Right renal cortex interstitium (tissue), 3 donors: ENCODE measurements around the gene PHLDA1. TPM values are rescaled to one million over a fixed set of nuclear protein-coding genes. Genes with fewer than 3 reads are reported as not detected.

Experiments
- DNase-seq, 3 donors: peaks; one replicate each; pipeline ENCODE4 v3.0.0-alpha.2; 2013; ENCODE audit warnings: low read depth in 3 of 3, low spot score in 2 of 3
- polyA plus RNA-seq, 3 donors: library from polyadenylated mRNA; unstranded; fragments of 120-200 nt; gene quantifications; one replicate each; pipeline ENCODE4 v1.2.1, GENCODE V29; 2013; ENCODE audit not compliant: insufficient read length in 3 of 3

Gene PHLDA1
- polyA plus RNA-seq, 3 donors: 33.9 to 37.7 (median 34.5) TPM

- DNase-seq: no peak
Observed at GRCh38 chr12:76020731-76021672, 10.6 kb downstream of the PHLDA1 start.

DNA sequence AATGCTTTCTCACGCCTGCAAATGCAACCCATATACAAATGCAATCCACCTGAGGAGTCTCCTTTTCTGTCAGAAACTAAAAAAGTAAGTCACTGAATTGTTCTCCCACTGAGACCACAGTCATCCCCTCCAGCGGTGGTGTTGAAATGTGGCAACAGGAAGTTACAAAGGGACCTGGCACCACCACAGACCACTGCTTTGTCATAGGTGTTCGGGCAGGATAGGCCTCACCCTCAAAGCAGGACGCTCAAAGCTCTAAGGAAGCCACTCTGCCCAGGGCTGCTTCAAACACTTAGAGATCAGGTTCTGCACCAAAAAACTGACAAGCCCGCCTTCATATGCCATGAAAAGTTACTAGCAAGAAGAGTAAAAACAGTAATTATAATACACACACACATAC is 11.3 kb downstream of the PHLDA1 start:
- no peak for DNase-seq

DNA sequence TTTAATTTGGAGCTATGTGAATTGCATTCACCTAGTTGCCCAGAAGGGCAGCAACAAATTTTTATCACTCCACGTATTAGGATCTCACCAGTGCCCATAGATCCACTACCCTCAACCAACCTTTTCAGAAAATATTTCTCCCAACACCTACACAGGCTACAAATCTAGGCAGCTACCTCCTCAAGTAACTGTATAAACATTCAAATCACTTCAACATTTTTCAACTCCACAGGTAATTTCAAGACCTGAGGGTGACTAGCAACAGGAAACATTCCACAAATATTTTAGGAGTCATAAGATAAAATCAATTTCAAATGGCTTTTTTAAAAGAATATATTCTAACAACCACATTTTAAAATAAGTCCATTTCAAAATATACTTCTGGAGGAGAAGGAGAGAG is 12.9 kb downstream of the PHLDA1 start:
- no peak for DNase-seq

DNA sequence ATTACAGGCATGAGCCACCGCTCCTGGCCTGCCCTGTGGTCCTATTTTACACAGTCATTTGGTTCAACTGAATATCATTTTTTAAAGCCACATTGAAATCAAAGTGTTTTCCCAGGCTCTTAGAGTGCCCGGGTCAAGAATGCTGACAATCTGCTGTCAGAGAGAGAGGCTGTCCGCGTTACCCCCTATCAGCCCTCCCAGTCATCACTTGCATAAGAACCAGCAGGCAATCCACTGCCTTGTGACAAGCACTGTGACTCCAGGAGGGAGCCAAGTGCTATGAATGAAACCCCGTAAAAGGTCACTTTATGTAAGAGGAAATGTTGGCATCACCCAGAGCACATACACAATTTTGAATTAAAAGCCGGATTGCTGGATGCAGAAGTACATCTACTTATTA is 13.5 kb downstream of the PHLDA1 start:
- DNase-seq: no peak

GRCh38 chr12:76014007-76014406 is 17.6 kb downstream of the PHLDA1 start:
- DNase-seq: no peak

GRCh38 chr12:76013603-76014002 is 18.0 kb downstream of the PHLDA1 start:
- no peak for DNase-seq

- no peak for DNase-seq
Observed at GRCh38 chr12:76012644-76013043, 18.9 kb downstream of the PHLDA1 start.

DNA sequence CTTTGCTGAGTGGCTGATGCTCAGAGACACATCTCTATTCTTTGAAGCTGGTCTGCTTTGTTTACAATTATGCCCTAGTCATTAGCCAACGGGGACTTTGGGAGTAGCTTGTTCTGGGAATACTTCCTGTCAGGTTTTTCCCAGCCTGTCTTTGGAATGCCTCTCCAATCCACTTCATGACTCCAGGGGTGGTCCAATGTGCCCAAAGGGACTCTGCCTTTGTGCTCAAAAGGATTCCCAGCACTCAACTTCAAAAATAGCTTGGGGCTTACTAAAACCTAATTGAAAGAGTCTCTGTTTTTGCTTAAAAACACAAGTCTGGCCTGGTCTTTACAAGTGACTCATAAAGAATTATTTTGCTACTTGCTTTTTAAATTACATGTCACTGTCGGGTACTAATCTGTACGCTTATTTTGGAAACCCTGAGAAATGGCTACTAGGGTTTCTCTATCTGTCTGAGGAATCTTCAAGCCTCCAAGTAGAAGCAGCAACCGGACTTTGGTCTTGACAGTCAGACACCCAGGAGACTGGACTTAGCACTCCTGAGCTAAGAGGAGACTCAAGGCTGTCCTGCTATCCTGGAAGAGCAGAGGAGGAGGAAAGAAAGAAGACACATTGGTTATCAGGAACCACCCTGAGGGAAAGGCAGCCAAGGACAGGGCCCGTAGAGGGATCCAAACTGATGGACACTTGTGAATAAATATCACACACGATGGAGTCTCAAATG is 20.7 kb downstream of the PHLDA1 start:
- no peak for DNase-seq

DNA sequence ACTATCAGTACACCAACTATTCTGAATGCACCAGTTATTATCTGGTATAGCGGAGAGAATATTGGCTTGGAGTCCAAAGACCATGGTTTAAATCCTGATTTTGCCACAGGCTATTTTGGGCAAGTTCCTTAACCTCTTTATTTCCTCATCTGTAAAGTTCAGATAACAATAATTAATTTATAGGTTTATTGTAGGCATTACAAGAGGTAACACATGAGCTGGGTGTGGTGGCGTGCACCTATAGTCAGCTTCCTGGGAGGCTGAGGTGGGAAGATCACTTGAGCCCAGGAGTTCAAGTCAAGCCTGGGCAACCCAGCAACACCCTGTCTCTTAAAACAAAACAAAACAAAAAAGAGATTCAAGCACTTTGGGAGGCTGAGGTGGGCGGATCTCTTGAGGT is 23.1 kb downstream of the PHLDA1 start:
- no peak for DNase-seq

DNA sequence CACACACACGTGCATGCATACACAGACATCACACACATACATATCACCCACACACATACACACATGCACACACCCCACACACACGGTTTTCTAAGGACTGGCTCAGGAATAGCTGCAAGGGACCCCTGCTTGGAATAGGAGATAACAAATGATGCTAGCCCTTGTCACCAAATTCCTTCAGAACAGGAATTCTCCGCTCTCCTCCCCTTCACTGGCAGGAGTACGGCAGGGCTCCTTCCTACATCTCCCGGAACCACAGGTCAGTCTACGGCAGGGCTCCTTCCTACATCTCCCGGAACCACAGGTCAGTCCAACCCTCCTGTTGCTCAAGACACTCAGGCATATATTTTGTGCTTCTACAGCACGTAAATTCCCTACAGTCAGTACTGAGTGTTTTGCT is 23.9 kb downstream of the PHLDA1 start:
- DNase-seq: no peak

- DNase-seq: no peak
Observed at GRCh38 chr12:76006028-76006925, 25.3 kb downstream of the PHLDA1 start.

GRCh38 chr12:76003355-76003638 is 28.3 kb downstream of the PHLDA1 start:
- DNase-seq: no peak

DNA sequence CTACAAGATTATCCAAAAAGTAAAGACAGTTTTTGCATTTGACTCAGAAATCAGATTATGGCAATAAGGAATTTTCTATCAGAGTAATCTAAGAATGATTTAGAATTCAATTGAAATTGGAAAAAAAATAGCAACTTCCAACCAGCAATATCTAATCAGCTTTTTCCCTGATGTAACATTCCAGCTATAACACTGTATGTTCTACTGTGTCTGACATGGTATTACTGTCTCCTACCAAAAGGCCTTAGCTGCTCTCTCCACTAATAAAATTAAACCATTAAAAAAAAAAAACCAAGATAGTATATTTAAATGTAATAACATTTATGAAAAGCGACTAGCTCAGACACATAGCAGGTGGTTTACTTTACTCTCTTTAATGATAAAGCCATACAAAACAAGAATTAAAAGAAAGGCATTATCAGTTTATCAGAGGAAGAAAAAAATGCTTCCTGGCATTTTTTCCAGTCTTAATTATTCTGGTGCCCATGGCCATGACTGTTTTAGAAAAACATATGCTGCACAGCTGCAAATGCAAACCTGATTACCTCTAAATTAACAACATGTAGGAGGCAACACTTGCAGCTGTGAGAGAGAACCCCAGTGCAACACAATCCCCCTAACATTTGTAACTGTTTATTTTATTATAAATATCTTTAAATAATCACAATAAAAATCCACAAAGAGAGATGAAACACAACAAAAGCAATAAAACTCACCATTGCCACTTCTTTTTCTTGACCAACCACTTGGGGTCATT is 28.8 kb downstream of the PHLDA1 start:
- no peak for DNase-seq

DNA sequence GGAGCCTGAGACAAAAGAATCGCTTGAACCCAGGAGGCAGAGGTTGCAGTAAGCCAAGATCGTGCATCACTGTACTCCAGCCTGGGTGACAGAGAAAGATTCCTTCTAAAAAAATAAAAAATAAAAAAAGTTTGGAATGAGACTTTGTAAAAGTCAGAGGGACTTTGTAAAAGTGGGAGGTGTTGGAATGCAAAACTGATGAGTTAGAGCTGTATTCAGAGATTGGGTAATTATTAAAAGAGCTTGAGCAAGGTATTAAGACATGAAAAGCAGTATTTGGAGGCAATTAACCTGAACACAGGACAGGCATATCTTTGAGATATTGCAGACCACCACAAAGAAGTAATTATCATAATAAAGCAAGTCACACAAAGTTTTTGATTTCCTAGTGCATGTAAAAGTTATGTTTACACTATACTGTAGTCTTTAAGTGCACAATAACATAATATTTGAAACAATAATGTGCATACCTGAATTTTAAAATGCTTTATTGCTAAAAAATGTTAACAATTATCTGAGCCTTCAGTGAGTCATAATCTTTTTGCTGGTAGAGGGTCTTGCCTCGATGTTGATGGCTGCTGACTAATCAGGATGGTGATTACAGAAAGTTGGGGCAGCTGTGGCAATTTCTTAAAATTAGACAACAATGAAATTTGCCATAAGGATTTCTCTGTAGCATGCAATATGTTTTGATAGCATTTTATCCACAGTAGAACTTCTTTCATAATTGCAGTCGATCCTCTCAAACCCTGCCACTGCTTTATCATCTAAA is 33.1 kb downstream of the PHLDA1 start:
- no peak for DNase-seq

DNA sequence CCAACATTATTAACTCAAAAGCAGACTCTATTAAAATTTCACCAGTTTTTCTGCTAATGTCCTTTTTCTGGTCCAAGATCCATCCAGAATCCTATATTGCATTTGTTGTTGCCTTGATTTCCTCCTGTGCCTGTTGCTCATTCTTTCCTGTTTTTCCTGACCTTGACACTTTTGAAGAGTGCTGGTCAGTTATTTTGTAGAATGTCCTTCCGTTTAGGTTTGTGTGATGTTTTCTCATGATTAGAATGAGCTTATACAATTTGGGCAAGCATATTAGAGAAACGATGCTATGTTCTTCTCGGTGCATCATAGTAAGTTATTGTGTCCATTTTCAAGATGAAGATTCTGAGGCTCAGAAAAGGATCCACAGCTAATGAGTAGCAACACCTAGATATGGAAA is 33.9 kb downstream of the PHLDA1 start:
- no peak for DNase-seq

GRCh38 chr12:75996861-75997447 is 34.6 kb downstream of the PHLDA1 start:
- no peak for DNase-seq

DNA sequence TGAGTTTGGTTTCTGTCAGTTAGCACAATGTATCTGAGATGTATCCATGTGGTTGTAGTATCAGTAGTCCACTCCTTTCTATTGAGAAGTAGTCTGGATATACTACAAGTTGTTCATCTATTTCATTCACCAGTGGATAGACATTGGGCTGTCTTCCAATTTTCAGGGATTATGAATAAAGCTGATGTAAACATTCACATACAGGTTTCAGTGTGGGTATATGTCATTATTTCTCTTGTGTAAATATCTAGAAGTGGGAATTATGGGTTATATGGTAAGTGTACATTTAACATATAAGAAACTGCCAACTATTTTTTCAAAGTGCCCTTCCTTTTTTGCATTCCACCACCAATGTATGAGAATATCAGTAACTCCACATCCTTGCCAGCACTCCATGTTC is 35.9 kb downstream of the PHLDA1 start:
- DNase-seq: no peak

- DNase-seq: no peak
Observed at GRCh38 chr12:75994069-75994740, 37.4 kb downstream of the PHLDA1 start.

- no peak for DNase-seq
Observed at GRCh38 chr12:75991753-75992152, 39.8 kb downstream of the PHLDA1 start.
